ENCODE data around the gene CLCN7. TPM values are rescaled to one million over a fixed set of nuclear protein-coding genes. Genes with fewer than 3 reads are reported as not detected.

Gene CLCN7
- total and polyA plus RNA-seq, 2 of the 8 experiments (the other 6 are each of a cell fraction or from before 2014, with no cell fraction given): 38.6 to 81.5 TPM

DNA sequence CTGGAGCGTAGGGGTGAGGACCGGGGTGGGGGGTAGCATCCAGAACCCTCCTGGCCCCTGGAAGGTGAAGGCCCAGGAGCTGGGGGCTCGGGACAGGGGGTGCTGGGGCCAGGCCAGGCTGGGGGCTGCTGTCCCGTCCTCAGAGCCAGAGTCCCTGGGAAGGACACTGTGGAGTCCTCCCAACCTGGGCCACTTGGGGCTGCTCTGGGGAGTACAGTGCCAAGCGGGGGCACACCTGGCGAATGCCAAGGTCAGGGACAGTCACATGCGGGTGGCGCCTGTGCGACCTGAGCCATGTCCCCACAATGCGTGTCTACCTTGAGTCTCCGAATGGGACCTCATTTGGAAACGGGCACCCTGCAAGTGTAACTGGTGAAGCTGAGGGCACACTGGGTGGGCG lies 45.2 kb downstream of the CLCN7 start:
- no peak overlapping the region for H2BK15ac ChIP-seq (ENCODE audit: low read length)
- H3K4me3 ChIP-seq (ENCODE audit: extremely low read depth in 1 of 4, insufficient read depth in 2 of 4, low read depth in 3 of 4, low read length in 4 of 4): no peak overlapping the region
- no peak overlapping the region for H3K4me2 ChIP-seq (ENCODE audit: insufficient read depth in 1 of 2, low read depth in 2 of 2, low read length in 2 of 2)
- WGBS, 2 experiments (ENCODE audit: extremely low coverage in 1 of 2, insufficient coverage in 1 of 2, insufficient read length in 1 of 2, insufficient replicate concordance in 2 of 2, low coverage in 1 of 2, low lambda C conversion rate in 2 of 2, missing lambda C conversion rate in 1 of 2): 90% methylated on average over 11 of the region's 13 CpGs; no CpG with 5 or more reads in 1 of the 2 experiments
- H3K23ac ChIP-seq (ENCODE audit: insufficient read length): no peak overlapping the region
- no peaks in the 10 kb centered on the region for H3K79me2 ChIP-seq (ENCODE audit: control insufficient read depth in 1 of 2, insufficient read depth in 2 of 2, low read length in 2 of 2)
- H2AFZ ChIP-seq (ENCODE audit: low read length): no peak overlapping the region
- H2AK5ac ChIP-seq (ENCODE audit: low read depth, low read length): no peak overlapping the region
- H3K23me2 ChIP-seq (ENCODE audit: low read depth, low read length): no peaks in the 10 kb centered on the region
- no peak overlapping the region for H3K18ac ChIP-seq (ENCODE audit: extremely low read depth, low read length)
- H3K9ac ChIP-seq (replicated peaks in 1 of 4; ENCODE audit: extremely low read depth in 1 of 4, low read depth in 3 of 4, low read length in 3 of 4): no peak overlapping the region
- no peak overlapping the region for H4K91ac ChIP-seq (replicated peaks; ENCODE audit: insufficient read length, low read length)
- no peaks in the 10 kb centered on the region for H3K79me1 ChIP-seq (ENCODE audit: low read depth, low read length)
- H2BK12ac ChIP-seq (ENCODE audit: low read depth, low read length): no peak overlapping the region
- CTCF ChIA-PET (ENCODE audit: partially characterized antibody): interaction anchor here (0.6 to 3.9 kb wide), 9 partner anchors 9 to 624 kb away, joined by 3 to 30 read pairs (median 4); partner anchors contain the start of gene CCDC154
- POLR2A ChIA-PET (ENCODE audit: partially characterized antibody): interaction anchor here (0.6 to 4.3 kb wide), 5 partner anchors 9 to 29 kb away, joined by 3 to 22 read pairs (median 5); partner anchors contain the start of genes CCDC154 and UQCC4
- H3K36me3 ChIP-seq (ENCODE audit: control insufficient read depth in 2 of 4, insufficient read depth in 4 of 4, low read length in 3 of 4): no peaks in the 10 kb centered on the region
- H3K27me3 ChIP-seq (replicated peaks in 1 of 4; ENCODE audit: control insufficient read depth in 3 of 4, extremely low read depth in 1 of 4, insufficient read depth in 3 of 4, low read length in 3 of 4): no peaks in the 10 kb centered on the region
- no peak overlapping the region for H2BK20ac ChIP-seq (ENCODE audit: low read length)
- H3K4me1 ChIP-seq (replicated peaks in 1 of 4; ENCODE audit: control insufficient read depth in 3 of 4, insufficient read depth in 4 of 4, low read length in 3 of 4): no peaks in the 10 kb centered on the region; a peak in 2 of 7 replicates
- no peak overlapping the region for H3K56ac ChIP-seq (replicated peaks; ENCODE audit: insufficient read length, low read depth, low read length)
- H3K9me3 ChIP-seq (ENCODE audit: insufficient read depth in 2 of 2, low read depth in 1 of 2, low read length in 1 of 2): no peaks in the 10 kb centered on the region
- no peak overlapping the region for H3K4ac ChIP-seq (replicated peaks; ENCODE audit: insufficient read length, low read depth, low read length)
- no peak overlapping the region for H3K27ac ChIP-seq (ENCODE audit: low read depth, low read length)
- H4K8ac ChIP-seq (ENCODE audit: extremely low read depth, insufficient read depth, low read length): no peak overlapping the region
- DNase-seq (ENCODE audit: low read depth in 1 of 2, low spot score in 2 of 2) (no peak), FAIRE-seq (no peak)
- no peak overlapping the region for H2BK5ac ChIP-seq (ENCODE audit: low read depth, low read length)
- no peak overlapping the region for H3K14ac ChIP-seq (ENCODE audit: insufficient read length)
- no peak overlapping the region for H2BK120ac ChIP-seq (replicated peaks; ENCODE audit: low read depth, low read length)
- H4K20me1 ChIP-seq (replicated peaks in 1 of 2; ENCODE audit: control insufficient read depth in 1 of 2, insufficient read depth in 2 of 2, low read length in 2 of 2): no peaks in the 10 kb centered on the region
- H4K5ac ChIP-seq (ENCODE audit: insufficient read length, low read depth, low read length): no peak overlapping the region
